Glutamatergic neuron (in vitro differentiated cells): Measurements from ENCODE around the gene B4GALNT3. TPM values are rescaled to one million over a fixed set of nuclear protein-coding genes. Genes with fewer than 3 reads are reported as not detected.

Experiments
- DNase-seq: peaks from one replicate; pipeline ENCODE4 v3.0.0; 2022
- H3K27ac Mint-ChIP-seq: one replicate; pipeline ENCODE4 v1.8.0; 2020; ENCODE audit warnings: mild to moderate bottlenecking, mixed read lengths, inconsistent platforms; ENCODE audit not compliant: unreplicated experiment
- H3K27me3 Mint-ChIP-seq: one replicate; pipeline ENCODE4 v1.8.0; 2020; ENCODE audit warnings: mild to moderate bottlenecking, moderate library complexity, mixed read lengths, inconsistent platforms; ENCODE audit not compliant: unreplicated experiment
- H3K36me3 Mint-ChIP-seq: one replicate; pipeline ENCODE4 v1.8.0; 2020; ENCODE audit warnings: mild to moderate bottlenecking, mixed read lengths, inconsistent platforms; ENCODE audit not compliant: unreplicated experiment
- H3K4me1 Mint-ChIP-seq: one replicate; pipeline ENCODE4 v1.8.0; 2020; ENCODE audit warnings: mild to moderate bottlenecking, low read depth, mixed read lengths, inconsistent platforms; ENCODE audit not compliant: unreplicated experiment
- H3K4me3 Mint-ChIP-seq: one replicate; pipeline ENCODE4 v1.8.0; 2020; ENCODE audit warnings: mild to moderate bottlenecking, mixed read lengths, inconsistent platforms; ENCODE audit not compliant: unreplicated experiment
- H3K9me3 Mint-ChIP-seq: one replicate; pipeline ENCODE4 v1.8.0; 2020; ENCODE audit warnings: mild to moderate bottlenecking, moderate library complexity, mixed read lengths, inconsistent platforms; ENCODE audit not compliant: unreplicated experiment
- CTCF ChIP-seq: fragments of 200-600 bp; sonication (generic); IDR thresholded peaks from one replicate; pipeline ENCODE4 v1.5.0; 2021; ENCODE audit not compliant: partially characterized antibody, unreplicated experiment
- total RNA-seq: library from RNA; stranded (reverse); fragmentation: NEBNext Ultra II Directional; extraction: Animal tissue kit (Norgen Biotek cat#: 25700); gene quantifications from one replicate; pipeline ENCODE4 v1.2.1, GENCODE V29; 2021; ENCODE audit not compliant: unreplicated experiment

The B4GALNT3 gene
- total RNA-seq, 1 donor from 2014 or later: 3.3 TPM

DNA sequence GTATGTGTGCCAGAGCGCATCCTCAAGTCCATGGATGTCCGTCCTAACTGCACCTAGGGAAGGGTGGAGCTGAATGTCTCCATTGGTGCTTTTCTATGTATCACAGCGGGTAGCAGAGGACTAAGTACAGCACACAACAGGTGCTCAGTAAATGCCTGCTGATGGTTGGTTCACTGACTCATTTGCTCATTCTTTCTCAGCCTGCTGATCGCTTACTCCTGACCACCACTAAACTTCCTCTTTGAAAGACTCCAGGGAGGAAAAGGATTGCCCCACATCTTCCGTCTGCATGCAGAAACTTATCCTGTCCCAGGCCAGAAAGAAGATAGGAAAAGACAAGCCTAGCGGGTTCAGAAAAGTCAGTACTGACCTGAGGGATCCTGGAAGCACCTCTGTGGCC, 66.3 kb downstream of the B4GALNT3 start:
- no peak overlapping the region for H3K4me3 Mint-ChIP-seq
- H3K27me3 Mint-ChIP-seq: no peaks in the 10 kb centered on the region
- H3K36me3 Mint-ChIP-seq: peaks cover 20% of the 10 kb centered on the region
- no peaks in the 10 kb centered on the region for H3K4me1 Mint-ChIP-seq
- DNase-seq: no peak
- no peak for TF ChIP-seq CTCF
- H3K9me3 Mint-ChIP-seq: peaks cover 16% of the 10 kb centered on the region
- H3K27ac Mint-ChIP-seq: no peak overlapping the region

- DNase-seq: no peak
- H3K4me1 Mint-ChIP-seq: no peaks in the 10 kb centered on the region
- peaks cover 22% of the 10 kb centered on the region for H3K36me3 Mint-ChIP-seq
- no peak overlapping the region for H3K4me3 Mint-ChIP-seq
- peaks cover 2% of the 10 kb centered on the region for H3K27me3 Mint-ChIP-seq
- peaks cover 15% of the 10 kb centered on the region for H3K9me3 Mint-ChIP-seq
- H3K27ac Mint-ChIP-seq: no peak overlapping the region
- no peak for TF ChIP-seq CTCF
Measured at GRCh38 chr12:527241-527640, 67.5 kb downstream of the B4GALNT3 start.

GRCh38 chr12:527729-528128, 68.0 kb downstream of the B4GALNT3 start:
- Mint-ChIP-seq H3K27me3 (peaks cover 4% of the 10 kb centered on the region), H3K36me3 (peaks cover 22% of the 10 kb centered on the region), H3K27ac (no peak overlapping the region), H3K4me3 (no peak overlapping the region), H3K9me3 (peaks cover 16% of the 10 kb centered on the region), H3K4me1 (no peaks in the 10 kb centered on the region)
- TF ChIP-seq CTCF: no peak
- no peak for DNase-seq

DNA sequence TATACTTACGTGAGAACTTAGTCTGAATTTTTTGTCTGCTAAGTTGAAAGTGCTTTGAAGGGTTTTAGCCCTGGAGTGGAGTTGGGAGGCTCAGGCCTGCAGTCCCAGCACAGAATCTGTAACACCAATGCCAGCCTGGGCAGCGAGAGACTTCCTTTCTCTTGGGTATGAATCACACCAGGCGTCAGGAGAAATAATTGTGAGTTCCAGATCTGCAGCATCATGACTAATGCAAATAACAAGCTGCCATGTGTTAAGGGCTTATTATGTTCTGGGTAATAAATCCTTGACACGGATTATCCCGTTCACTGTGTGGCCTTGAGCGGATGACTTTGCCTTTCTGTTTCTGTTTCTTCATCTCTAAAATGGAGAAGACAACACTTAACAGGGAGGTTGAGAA, 70.6 kb downstream of the B4GALNT3 start:
- H3K36me3 Mint-ChIP-seq: peaks cover 22% of the 10 kb centered on the region
- DNase-seq: no peak
- H3K4me1 Mint-ChIP-seq: no peaks in the 10 kb centered on the region
- no peak overlapping the region for H3K27ac Mint-ChIP-seq
- no peak for TF ChIP-seq CTCF
- H3K9me3 Mint-ChIP-seq: peaks cover 15% of the 10 kb centered on the region
- H3K27me3 Mint-ChIP-seq: peaks cover 5% of the 10 kb centered on the region
- no peak overlapping the region for H3K4me3 Mint-ChIP-seq

- DNase-seq: no peak
- H3K27me3 Mint-ChIP-seq: peaks cover 5% of the 10 kb centered on the region
- peaks cover 13% of the 10 kb centered on the region for H3K9me3 Mint-ChIP-seq
- no peak overlapping the region for H3K4me3 Mint-ChIP-seq
- peaks cover 5% of the 10 kb centered on the region for H3K4me1 Mint-ChIP-seq
- H3K36me3 Mint-ChIP-seq: peaks cover 22% of the 10 kb centered on the region
- no peak overlapping the region for H3K27ac Mint-ChIP-seq
- TF ChIP-seq CTCF: no peak
Measured at GRCh38 chr12:530821-531220, 71.1 kb downstream of the B4GALNT3 start.
